Tibial nerve (tissue), 4 donors: ENCODE data around the gene SLC44A4. TPM values are rescaled to one million over a fixed set of nuclear protein-coding genes. Genes with fewer than 3 reads are reported as not detected.
"Not testable (repeated sequence)": the region's sequence is repeated elsewhere in the genome, so short reads cannot be mapped to it uniquely, and the experiment has no call there.

Experiments
- DNase-seq, 2 donors: peaks; one replicate each; pipeline ENCODE4 v3.0.0-alpha.2; 2019; ENCODE audit warnings: low spot score in 2 of 2
- H3K27ac ChIP-seq, 4 donors: fragments of 200-600 bp; sonication (generic) in 3 of 4; one replicate each; pipeline ENCODE4 v1.5.1; 2017 to 2019; ENCODE audit warnings: mild to moderate bottlenecking in 1 of 4
- H3K27me3 ChIP-seq, 2 donors: fragments of 200-600 bp; sonication (generic) in 1 of 2; one replicate each; pipeline versions ENCODE4 v1.5.1 to v1.6.0; 2017 to 2019
- H3K36me3 ChIP-seq, 3 donors: fragments of 200-600 bp; sonication (generic); one replicate each; pipeline ENCODE4 v1.5.1; 2018 to 2019
- H3K4me1 ChIP-seq, 4 donors: fragments of 200-600 bp; sonication (generic) in 3 of 4; one replicate each; pipeline ENCODE4 v1.5.1; 2017 to 2019
- H3K4me3 ChIP-seq, 4 donors: fragments of 200-600 bp; sonication (generic) in 3 of 4; one replicate each; pipeline ENCODE4 v1.5.1; 2017 to 2019; ENCODE audit warnings: mild to moderate bottlenecking in 1 of 4, moderate library complexity in 1 of 4
- H3K9me3 ChIP-seq, 4 donors: fragments of 200-600 bp; sonication (generic) in 3 of 4; one replicate each; pipeline ENCODE4 v1.5.1; 2017 to 2019
- EP300 ChIP-seq, 2 donors: sonication (generic); formaldehyde crosslinking; IDR thresholded peaks; one replicate each; pipeline ENCODE4 v1.6.1; 2017; ENCODE audit warnings: antibody characterized with exemption in 2 of 2, mild to moderate bottlenecking in 1 of 2
- POLR2A ChIP-seq, 2 donors: fragments of 450-650 bp; IDR thresholded peaks; one replicate each; pipeline ENCODE4 v1.6.1; 2017; ENCODE audit warnings: antibody characterized with exemption in 2 of 2, mild to moderate bottlenecking in 2 of 2, moderate library complexity in 2 of 2
- WGBS, 2 donors: methylation state at CpG; one replicate each; pipeline ENCODE4 v1.1.5; 2018; 5-methylcytosine and 5-hydroxymethylcytosine counted together
- total RNA-seq, 4 donors: library from RNA; depleted of rRNA; stranded (reverse); fragments of >200 nt; gene quantifications; one replicate each; pipeline ENCODE4 v1.1.0, GENCODE V29; 2016
- TF ChIP-seq, protein P1 (sequence below), 5 experiments: fragments of 200-600 bp in 3 of 5; fragments of 450-650 bp in 2 of 5; sonication (generic) in 3 of 5; IDR thresholded peaks; one replicate each; pipeline ENCODE4 v1.5.1; 2016 to 2019; ENCODE audit warnings: antibody characterized with exemption in 5 of 5, mild to moderate bottlenecking in 3 of 5, moderate library complexity in 2 of 5

SLC44A4 gene
- total RNA-seq, 4 donors from 2014 or later = 0.22 to 0.84 (median 0.59) TPM; not detected in 1

DNA sequence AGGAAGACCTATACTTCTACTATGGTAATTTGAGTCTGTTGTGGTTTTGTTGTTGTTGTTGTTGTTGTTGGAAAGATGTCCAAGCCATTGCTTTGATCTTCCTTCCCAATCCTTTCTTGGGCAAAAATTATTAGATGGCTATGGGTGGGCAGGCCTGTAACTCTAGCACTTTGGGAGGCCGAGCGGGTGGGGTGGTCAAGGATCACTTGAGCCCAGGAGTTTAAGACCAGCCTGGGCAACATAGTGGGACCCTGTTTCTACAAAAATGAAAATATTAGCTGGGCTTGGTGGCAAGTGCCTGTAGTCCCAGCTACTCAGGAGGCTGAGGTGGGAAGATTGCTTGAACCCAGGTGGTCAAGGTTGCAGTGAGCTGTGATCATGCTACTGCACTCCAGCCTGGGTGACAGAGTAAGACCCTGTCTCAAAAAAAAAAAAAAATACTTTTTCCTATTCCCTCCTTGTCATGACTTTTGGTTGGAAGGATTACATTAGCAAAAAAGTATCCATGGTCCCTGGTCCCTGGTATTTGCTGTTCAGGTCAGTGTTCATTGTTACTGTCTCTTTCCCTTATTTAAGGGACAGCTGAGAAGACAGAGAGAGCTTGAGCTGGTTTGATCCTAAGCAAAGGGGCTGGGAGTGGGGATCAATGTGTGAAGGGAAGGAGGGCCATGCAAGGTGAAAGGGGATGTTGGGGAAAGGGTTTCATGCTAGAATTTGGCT lies 27.9 kb downstream of the SLC44A4 start:
- H3K4me3 ChIP-seq = no peak overlapping the region
- no peaks in the 10 kb centered on the region for H3K4me1 ChIP-seq
- 83 to 96% methylated on average over 2 of the region's 2 CpGs for WGBS, 2 donors
- no peak for DNase-seq
- H3K27me3 ChIP-seq = no peaks in the 10 kb centered on the region
- no peaks in the 10 kb centered on the region for H3K9me3 ChIP-seq
- no peak overlapping the region for H3K27ac ChIP-seq
- TF ChIP-seq POLR2A (IDR thresholded peaks at IDR 0.05) (no peak), EP300 (IDR thresholded peaks at IDR 0.05) (no peak)
- TF ChIP-seq, protein P1, sequence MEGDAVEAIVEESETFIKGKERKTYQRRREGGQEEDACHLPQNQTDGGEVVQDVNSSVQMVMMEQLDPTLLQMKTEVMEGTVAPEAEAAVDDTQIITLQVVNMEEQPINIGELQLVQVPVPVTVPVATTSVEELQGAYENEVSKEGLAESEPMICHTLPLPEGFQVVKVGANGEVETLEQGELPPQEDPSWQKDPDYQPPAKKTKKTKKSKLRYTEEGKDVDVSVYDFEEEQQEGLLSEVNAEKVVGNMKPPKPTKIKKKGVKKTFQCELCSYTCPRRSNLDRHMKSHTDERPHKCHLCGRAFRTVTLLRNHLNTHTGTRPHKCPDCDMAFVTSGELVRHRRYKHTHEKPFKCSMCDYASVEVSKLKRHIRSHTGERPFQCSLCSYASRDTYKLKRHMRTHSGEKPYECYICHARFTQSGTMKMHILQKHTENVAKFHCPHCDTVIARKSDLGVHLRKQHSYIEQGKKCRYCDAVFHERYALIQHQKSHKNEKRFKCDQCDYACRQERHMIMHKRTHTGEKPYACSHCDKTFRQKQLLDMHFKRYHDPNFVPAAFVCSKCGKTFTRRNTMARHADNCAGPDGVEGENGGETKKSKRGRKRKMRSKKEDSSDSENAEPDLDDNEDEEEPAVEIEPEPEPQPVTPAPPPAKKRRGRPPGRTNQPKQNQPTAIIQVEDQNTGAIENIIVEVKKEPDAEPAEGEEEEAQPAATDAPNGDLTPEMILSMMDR (IDR thresholded peaks at IDR 0.05) = no peak
- no peaks in the 10 kb centered on the region for H3K36me3 ChIP-seq

DNA sequence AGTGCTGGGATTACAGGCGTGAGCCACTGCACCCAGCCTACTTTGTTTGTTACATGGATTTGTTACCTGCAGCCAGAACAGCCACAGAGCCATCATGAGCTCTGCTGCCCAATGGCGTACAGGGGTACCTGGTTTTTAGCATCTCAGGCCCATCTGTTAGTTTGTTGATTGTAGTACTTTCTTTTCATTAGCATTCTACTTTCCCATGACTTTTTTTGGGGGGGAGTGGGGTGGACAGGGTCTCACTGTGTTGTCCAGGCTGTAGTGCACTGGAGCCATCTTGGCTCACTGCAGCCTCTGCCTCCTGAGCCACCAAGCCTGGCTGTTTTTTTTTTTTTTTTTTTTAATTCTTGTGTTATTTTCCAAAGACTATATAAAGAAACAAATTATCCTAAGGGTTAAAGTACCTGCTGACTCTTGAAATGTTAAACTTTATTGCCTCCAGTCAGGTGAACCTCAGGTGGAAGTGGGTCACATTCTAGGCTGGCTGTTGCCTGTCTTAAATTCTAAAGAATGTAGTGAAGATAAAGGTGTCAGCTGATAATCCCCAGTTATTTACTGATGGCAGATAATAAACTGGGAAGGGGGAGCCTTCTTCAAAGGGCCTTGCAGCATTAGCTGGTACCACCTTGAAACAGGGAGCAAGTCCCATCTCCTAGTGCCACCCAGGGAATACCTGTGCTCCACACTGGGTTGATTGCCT lies 31.4 kb downstream of the SLC44A4 start:
- TF ChIP-seq, protein P1 (IDR thresholded peaks at IDR 0.05) = no peak
- TF ChIP-seq EP300 (IDR thresholded peaks at IDR 0.05) (no peak), POLR2A (IDR thresholded peaks at IDR 0.05) (no peak)

DNA sequence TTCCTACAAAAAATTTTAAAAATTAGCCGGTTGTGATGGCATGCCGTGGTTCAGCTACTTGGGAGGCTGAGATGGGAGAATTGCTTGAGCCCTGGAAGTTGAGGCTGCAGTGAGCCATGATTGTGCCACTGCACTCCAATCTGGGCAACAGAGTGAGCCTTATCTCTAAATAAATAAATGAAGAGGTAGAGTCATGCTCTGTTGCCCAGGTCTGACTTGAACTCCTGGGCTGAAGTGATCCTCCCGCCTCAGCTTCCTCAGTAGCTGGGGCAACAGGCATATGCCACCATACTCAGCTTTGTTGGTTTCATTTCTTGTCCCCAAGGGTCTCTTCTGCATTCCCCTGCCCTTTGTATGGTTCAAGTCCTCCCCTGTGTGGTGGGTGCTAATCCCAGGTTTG lies 34.3 kb downstream of the SLC44A4 start:
- peaks cover 0 to 52% (median 9%) of the 10 kb centered on the region in 3 donors for H3K36me3 ChIP-seq

More for the DNA sequence above, 31.4 kb downstream of the SLC44A4 start:
- Histone ChIP-seq H3K9me3 (no peaks in the 10 kb centered on the region), H3K4me1 (no peaks in the 10 kb centered on the region), H3K27ac (no peak overlapping the region), H3K27me3 (no peaks in the 10 kb centered on the region), H3K36me3 (peaks cover 0 to 22% (median 0%) of the 10 kb centered on the region in 3 donors), H3K4me3 (no peak overlapping the region)
- WGBS, 2 donors = 88 to 94% methylated on average over 2 of the region's 2 CpGs
- no peak for DNase-seq

DNA sequence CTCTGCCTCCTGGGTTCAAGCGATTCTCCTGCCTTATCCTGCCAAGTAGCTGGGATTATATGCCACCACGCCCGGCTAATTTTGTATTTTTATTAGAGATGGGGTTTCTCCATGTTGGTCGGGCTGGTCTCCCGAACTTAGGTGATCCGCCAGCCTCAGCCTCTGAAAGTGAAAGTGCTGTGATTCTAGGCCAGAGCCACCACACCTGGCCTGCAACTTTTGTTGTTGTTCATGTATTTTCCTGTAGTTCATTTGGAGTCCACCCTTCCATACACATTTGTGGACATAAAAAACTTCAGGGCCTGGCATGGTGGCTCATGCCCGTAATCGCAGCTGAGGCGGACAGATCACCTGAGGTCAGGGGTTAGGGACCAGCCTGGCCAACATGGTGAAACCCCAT lies 36.7 kb downstream of the SLC44A4 start:
- no peak for DNase-seq
- TF ChIP-seq, protein P1 (IDR thresholded peaks at IDR 0.05) = no peak
- no peak for TF ChIP-seq EP300 (IDR thresholded peaks at IDR 0.05)
- no peak for TF ChIP-seq POLR2A (IDR thresholded peaks at IDR 0.05)
- H3K36me3 ChIP-seq = peaks cover 0 to 76% (median 14%) of the 10 kb centered on the region in 3 donors
- H3K4me1 ChIP-seq = peaks cover 0 to 20% (median 14%) of the 10 kb centered on the region in 4 donors
- no peak overlapping the region for H3K27ac ChIP-seq
- 95% methylated on average over 9 of the region's 9 CpGs for WGBS, 2 donors
- no peak overlapping the region for H3K4me3 ChIP-seq
- H3K9me3 ChIP-seq = no peaks in the 10 kb centered on the region
- H3K27me3 ChIP-seq = no peaks in the 10 kb centered on the region

More for the DNA sequence above, 34.3 kb downstream of the SLC44A4 start:
- H3K4me1 ChIP-seq = no peaks in the 10 kb centered on the region
- DNase-seq = no peak
- H3K4me3 ChIP-seq = no peak overlapping the region
- 97 to 100% methylated on average over 3 of the region's 3 CpGs for WGBS, 2 donors
- H3K27ac ChIP-seq = no peak overlapping the region
- no peaks in the 10 kb centered on the region for H3K27me3 ChIP-seq
- no peaks in the 10 kb centered on the region for H3K9me3 ChIP-seq
- TF ChIP-seq POLR2A (IDR thresholded peaks at IDR 0.05) = no peak
- TF ChIP-seq, protein P1 (IDR thresholded peaks at IDR 0.05) = no peak
- TF ChIP-seq EP300 (IDR thresholded peaks at IDR 0.05) = no peak

DNA sequence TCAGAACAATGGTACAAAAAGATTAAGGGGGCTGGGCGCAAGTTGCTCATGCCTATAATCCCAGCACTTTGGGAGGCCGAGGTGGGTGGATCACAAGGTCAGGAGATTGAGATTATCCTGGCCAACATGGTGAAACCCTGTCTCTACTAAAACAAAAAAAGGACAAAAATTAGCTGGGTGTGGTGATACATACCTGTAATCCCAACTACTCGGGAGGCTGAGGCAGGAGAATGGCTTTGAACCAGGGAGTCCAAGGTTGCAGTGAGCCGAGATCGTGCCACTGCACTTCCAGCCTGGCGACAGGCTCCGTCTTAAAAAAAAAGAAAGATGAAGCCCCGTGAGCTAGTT lies 39.0 kb downstream of the SLC44A4 start:
- 87 to 92% methylated on average over 8 of the region's 8 CpGs for WGBS, 2 donors
- peaks cover 0 to 80% (median 14%) of the 10 kb centered on the region in 3 donors for H3K36me3 ChIP-seq
- H3K4me1 ChIP-seq = peaks cover 0 to 38% (median 28%) of the 10 kb centered on the region in 4 donors
- H3K4me3 ChIP-seq, DNase-seq, H3K27ac ChIP-seq, H3K27me3 ChIP-seq, H3K9me3 ChIP-seq: not testable (repeated sequence)
